ENCODE measurements around the gene TUBB8. TPM values are rescaled to one million over a fixed set of nuclear protein-coding genes. Genes with fewer than 3 reads are reported as not detected.

Gene TUBB8
- polyA plus RNA-seq, 2 of the 4 experiments (the other 2 are of a cell fraction): 0.16 TPM; not detected in 1

- CTCF ChIA-PET: interaction anchor here (1.9 kb wide), 1 partner anchor 18 kb away, joined by 7 read pairs; no protein-coding TSS in a partner anchor
- WGBS (ENCODE audit: missing lambda C conversion rate): 0% methylated on average over 1 of the region's 1 CpG
- FAIRE-seq: no peak
Measured at GRCh38 chr10:94613-95012, 45.5 kb upstream of the TUBB8 start.

GRCh38 chr10:92846-93245, 43.8 kb upstream of the TUBB8 start:
- Histone ChIP-seq H3K4me2 (no peak overlapping the region), H3K27ac (no peak overlapping the region)
- no peak for DNase-seq (ENCODE audit: low read depth in 1 of 2, low spot score in 1 of 2)

More at GRCh38 chr10:94613-95012, 45.5 kb upstream of the TUBB8 start:
- TF ChIP-seq NPAS2 (CRISPR knock-in tag; IDR thresholded peaks at IDR 0.05; ENCODE audit: borderline replicate concordance) (no peak), GATA3 (IDR thresholded peaks at IDR 0.05; ENCODE audit: borderline replicate concordance) (no peak), EHMT2 (IDR thresholded peaks at IDR 0.05; ENCODE audit: low read depth) (no peak), HEYL (CRISPR knock-in tag; IDR thresholded peaks at IDR 0.05) (no peak), E2F6 (IDR thresholded peaks at IDR 0.05; ENCODE audit: borderline replicate concordance, low read depth) (no peak), POLR2A (IDR thresholded peaks at IDR 0.05; ENCODE audit: low read length) (no peak), CBX8 (IDR thresholded peaks at IDR 0.05) (no peak), HES2 (IDR thresholded peaks at IDR 0.05) (no peak), MAZ (IDR thresholded peaks at IDR 0.05; ENCODE audit: borderline replicate concordance, low read depth, low read length) (no peak), CBX2 (IDR thresholded peaks at IDR 0.05; ENCODE audit: borderline replicate concordance, low read depth) (no peak), ZNF302 (CRISPR knock-in tag; IDR thresholded peaks at IDR 0.05) (no peak), KDM1A (IDR thresholded peaks at IDR 0.05; ENCODE audit: low read depth) (no peak), RARB (CRISPR knock-in tag; IDR thresholded peaks at IDR 0.05) (no peak), BHLHE40 (IDR thresholded peaks at IDR 0.05; ENCODE audit: low read depth, low read length) (no peak), HOXB13 (CRISPR knock-in tag; IDR thresholded peaks at IDR 0.05; ENCODE audit: low read depth) (no peak), KDM5A (IDR thresholded peaks at IDR 0.05) (no peak), RAD21 (conservative IDR thresholded peaks at IDR 0.05 in 1 of 2, IDR thresholded peaks at IDR 0.05 in 1 of 2) (no peak)
- TF ChIP-seq, protein P1, sequence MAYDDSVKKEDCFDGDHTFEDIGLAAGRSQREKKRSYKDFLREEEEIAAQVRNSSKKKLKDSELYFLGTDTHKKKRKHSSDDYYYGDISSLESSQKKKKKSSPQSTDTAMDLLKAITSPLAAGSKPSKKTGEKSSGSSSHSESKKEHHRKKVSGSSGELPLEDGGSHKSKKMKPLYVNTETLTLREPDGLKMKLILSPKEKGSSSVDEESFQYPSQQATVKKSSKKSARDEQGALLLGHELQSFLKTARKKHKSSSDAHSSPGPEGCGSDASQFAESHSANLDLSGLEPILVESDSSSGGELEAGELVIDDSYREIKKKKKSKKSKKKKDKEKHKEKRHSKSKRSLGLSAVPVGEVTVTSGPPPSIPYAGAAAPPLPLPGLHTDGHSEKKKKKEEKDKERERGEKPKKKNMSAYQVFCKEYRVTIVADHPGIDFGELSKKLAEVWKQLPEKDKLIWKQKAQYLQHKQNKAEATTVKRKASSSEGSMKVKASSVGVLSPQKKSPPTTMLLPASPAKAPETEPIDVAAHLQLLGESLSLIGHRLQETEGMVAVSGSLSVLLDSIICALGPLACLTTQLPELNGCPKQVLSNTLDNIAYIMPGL (CRISPR knock-in tag; IDR thresholded peaks at IDR 0.05; ENCODE audit: borderline replicate concordance): no peak
- ATAC-seq (no peak), DNase-seq (ENCODE audit: low read depth in 1 of 2, low spot score in 1 of 2) (no peak)
- Histone ChIP-seq H3K4me1 (no peaks in the 10 kb centered on the region), H3K27ac (no peak overlapping the region), H3K9me3 (peaks cover 28% of the 10 kb centered on the region; the same call in 2 of the 3 replicates), H3K4me2 (no peak overlapping the region), H3K4me3 (no peak overlapping the region)
- POLR2A ChIA-PET: no interaction called here

More at GRCh38 chr10:92846-93245, 43.8 kb upstream of the TUBB8 start:
- POLR2A ChIA-PET: no interaction called here
- 74% methylated on average over 2 of the region's 2 CpGs for WGBS (ENCODE audit: missing lambda C conversion rate)
- peaks cover 28% of the 10 kb centered on the region; the same call in 2 of the 3 replicates for H3K9me3 ChIP-seq
- TF ChIP-seq ELK1 (IDR thresholded peaks at IDR 0.05; ENCODE audit: low read depth, low read length) (no peak), BHLHE40 (IDR thresholded peaks at IDR 0.05; ENCODE audit: low read depth, low read length) (no peak)
- no peak for FAIRE-seq
- no peaks in the 10 kb centered on the region for H3K4me1 ChIP-seq
- H3K4me3 ChIP-seq: no peak overlapping the region
- CTCF ChIA-PET: interaction anchor here (2.0 kb wide), 1 partner anchor 17 kb away, joined by 4 read pairs; no protein-coding TSS in a partner anchor
- ATAC-seq: no peak

Measured in A549 (cell line).